Measurements from ENCODE around the gene EXOC1.
A peak's percentile ranks its signal among the peaks of the same experiment; 100 is the strongest.
"Not testable (repeated sequence)": the region's sequence is repeated elsewhere in the genome, so short reads cannot be mapped to it uniquely, and the experiment has no call there.

EXOC1 gene, protein sequence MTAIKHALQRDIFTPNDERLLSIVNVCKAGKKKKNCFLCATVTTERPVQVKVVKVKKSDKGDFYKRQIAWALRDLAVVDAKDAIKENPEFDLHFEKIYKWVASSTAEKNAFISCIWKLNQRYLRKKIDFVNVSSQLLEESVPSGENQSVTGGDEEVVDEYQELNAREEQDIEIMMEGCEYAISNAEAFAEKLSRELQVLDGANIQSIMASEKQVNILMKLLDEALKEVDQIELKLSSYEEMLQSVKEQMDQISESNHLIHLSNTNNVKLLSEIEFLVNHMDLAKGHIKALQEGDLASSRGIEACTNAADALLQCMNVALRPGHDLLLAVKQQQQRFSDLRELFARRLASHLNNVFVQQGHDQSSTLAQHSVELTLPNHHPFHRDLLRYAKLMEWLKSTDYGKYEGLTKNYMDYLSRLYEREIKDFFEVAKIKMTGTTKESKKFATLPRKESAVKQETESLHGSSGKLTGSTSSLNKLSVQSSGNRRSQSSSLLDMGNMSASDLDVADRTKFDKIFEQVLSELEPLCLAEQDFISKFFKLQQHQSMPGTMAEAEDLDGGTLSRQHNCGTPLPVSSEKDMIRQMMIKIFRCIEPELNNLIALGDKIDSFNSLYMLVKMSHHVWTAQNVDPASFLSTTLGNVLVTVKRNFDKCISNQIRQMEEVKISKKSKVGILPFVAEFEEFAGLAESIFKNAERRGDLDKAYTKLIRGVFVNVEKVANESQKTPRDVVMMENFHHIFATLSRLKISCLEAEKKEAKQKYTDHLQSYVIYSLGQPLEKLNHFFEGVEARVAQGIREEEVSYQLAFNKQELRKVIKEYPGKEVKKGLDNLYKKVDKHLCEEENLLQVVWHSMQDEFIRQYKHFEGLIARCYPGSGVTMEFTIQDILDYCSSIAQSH

GRCh38 chr4:55853484-55854046 is at the start of gene EXOC1:
Gene EXOC1 (plus strand): TSS chr4:55853648. CDS start chr4:55858324, 4,676 bp downstream.
- peak; percentile 95 for DNase-seq (ENCODE audit: low spot score)

GRCh38 chr4:55807556-55807955 is 45.9 kb upstream of the EXOC1 start:
- no peak for DNase-seq (ENCODE audit: low spot score)

GRCh38 chr4:55808186-55808585 is 45.3 kb upstream of the EXOC1 start:
- no peak for DNase-seq (ENCODE audit: low spot score)

- no peak for DNase-seq (ENCODE audit: low spot score)
Measured at GRCh38 chr4:55808632-55809031, 44.8 kb upstream of the EXOC1 start.

GRCh38 chr4:55817691-55818090 is 35.8 kb upstream of the EXOC1 start:
- no peak for DNase-seq (ENCODE audit: low spot score)

GRCh38 chr4:55819634-55820033 is 33.8 kb upstream of the EXOC1 start, which contains the start of gene EXOC1L:
Gene EXOC1L (plus strand): TSS chr4:55819790. CDS start chr4:55820027, 237 bp downstream.
- DNase-seq (ENCODE audit: low spot score), result no peak

- DNase-seq (ENCODE audit: low spot score), result no peak
Measured at GRCh38 chr4:55820279-55820678, 33.2 kb upstream of the EXOC1 start.

- no peak for DNase-seq (ENCODE audit: low spot score)
Measured at GRCh38 chr4:55822329-55822728, 31.1 kb upstream of the EXOC1 start.

DNA sequence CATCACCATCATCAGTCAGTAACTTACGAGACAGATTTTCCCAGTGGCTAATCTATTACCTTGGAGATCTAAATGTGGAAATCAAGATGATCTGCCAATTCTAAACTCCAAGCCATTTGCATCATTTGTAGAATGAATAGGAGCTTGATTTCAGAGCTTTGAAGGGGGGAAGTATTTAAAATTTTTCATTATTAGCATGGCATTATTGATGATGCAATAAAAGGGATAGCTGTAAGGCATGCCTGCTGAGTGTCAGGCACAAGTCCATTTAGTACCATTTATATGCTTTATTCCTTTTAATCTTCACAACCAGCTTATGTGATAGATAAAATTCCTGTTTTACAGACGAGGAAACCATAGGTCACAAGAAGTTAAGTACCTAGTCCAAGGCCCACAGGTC is 28.6 kb upstream of the EXOC1 start:
- DNase-seq (ENCODE audit: low spot score), result no peak

GRCh38 chr4:55826986-55827385 is 26.5 kb upstream of the EXOC1 start:
- no peak for DNase-seq (ENCODE audit: low spot score)

GRCh38 chr4:55827582-55827981 is 25.9 kb upstream of the EXOC1 start:
- DNase-seq (ENCODE audit: low spot score), result no peak

- DNase-seq (ENCODE audit: low spot score), result no peak
Measured at GRCh38 chr4:55830048-55830447, 23.4 kb upstream of the EXOC1 start.

DNA sequence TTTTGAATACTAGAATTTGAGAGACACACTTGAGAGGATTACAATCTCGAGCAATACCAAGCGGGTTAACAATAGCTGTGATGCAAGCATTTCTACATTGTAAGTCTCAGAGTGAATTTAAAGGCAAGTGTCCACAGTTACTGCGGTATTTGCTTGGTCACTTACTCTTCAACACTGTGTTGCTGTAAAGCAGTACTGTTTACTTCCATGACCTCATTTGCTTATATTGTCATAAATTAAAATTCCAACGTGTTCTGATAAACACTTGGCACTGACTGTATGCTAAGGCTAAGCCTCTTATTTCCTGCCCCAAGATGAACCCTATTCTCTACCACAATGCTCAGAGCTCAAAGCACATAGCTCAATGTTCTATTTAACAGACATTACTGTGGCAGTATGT is 22.7 kb upstream of the EXOC1 start:
- DNase-seq (ENCODE audit: low spot score), result no peak

- DNase-seq (ENCODE audit: low spot score), result no peak
Measured at GRCh38 chr4:55834086-55834795, 19.2 kb upstream of the EXOC1 start.

GRCh38 chr4:55837903-55838302 is 15.5 kb upstream of the EXOC1 start:
- DNase-seq (ENCODE audit: low spot score), result no peak

GRCh38 chr4:55838356-55838755 is 15.1 kb upstream of the EXOC1 start:
- DNase-seq (ENCODE audit: low spot score), result no peak

DNA sequence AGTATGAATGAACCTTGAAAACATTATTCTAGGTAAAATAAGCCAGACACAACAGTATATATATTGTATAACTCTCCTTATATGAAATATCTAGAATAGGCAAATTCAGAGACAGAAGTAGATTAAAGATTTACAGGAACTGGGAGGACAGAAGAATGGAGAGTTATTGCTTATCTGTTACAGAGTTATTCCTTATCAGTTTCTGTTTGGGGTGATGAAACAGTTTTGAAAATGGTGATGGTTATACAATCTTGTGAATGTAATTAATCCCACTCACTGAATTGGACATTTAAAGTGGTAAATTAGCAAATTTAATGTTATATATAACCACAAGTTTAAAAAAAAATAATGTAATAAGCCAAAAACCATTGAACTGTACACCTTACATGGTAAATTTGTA is 14.5 kb upstream of the EXOC1 start:
- no peak for DNase-seq (ENCODE audit: low spot score)

GRCh38 chr4:55840956-55841355 is 12.5 kb upstream of the EXOC1 start:
- DNase-seq (ENCODE audit: low spot score), result no peak

- DNase-seq (ENCODE audit: low spot score), result not testable (repeated sequence)
Measured at GRCh38 chr4:55841373-55842239, 11.8 kb upstream of the EXOC1 start.

DNA sequence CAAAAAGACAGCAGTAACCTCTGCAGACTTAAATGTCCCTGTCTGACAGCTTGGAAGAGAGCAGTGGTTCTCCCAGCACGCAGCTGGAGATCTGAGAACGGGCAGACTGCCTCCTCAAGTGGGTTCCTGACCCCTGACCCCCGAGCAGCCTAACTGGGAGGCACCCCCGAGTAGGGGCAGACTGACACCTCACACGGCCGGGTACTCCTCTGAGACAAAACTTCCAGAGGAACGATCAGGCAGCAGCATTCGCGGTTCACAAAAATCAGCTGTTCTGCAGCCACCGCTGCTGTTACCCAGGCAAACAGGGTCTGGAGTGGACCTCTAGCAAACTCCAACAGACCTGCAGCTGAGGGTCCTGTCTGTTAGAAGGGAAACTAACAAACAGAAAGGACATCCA is 11.1 kb upstream of the EXOC1 start:
- DNase-seq (ENCODE audit: low spot score), result not testable (repeated sequence)

- DNase-seq (ENCODE audit: low spot score), result no peak
Measured at GRCh38 chr4:55849724-55850123, 3.7 kb upstream of the EXOC1 start.
